Placental epithelial cell (primary cell): ENCODE measurements around the gene ASF1A. TPM values are rescaled to one million over a fixed set of nuclear protein-coding genes. Genes with fewer than 3 reads are reported as not detected.

Source experiments
- total RNA-seq: library from RNA; depleted of rRNA; stranded (reverse); fragments of >200 nt; gene quantifications from 2 replicates; pipeline ENCODE4 v1.2.3, GENCODE V29; 2012

ASF1A gene
- 7.5 and 12.7 TPM in 2 replicates for total RNA-seq

DNA sequence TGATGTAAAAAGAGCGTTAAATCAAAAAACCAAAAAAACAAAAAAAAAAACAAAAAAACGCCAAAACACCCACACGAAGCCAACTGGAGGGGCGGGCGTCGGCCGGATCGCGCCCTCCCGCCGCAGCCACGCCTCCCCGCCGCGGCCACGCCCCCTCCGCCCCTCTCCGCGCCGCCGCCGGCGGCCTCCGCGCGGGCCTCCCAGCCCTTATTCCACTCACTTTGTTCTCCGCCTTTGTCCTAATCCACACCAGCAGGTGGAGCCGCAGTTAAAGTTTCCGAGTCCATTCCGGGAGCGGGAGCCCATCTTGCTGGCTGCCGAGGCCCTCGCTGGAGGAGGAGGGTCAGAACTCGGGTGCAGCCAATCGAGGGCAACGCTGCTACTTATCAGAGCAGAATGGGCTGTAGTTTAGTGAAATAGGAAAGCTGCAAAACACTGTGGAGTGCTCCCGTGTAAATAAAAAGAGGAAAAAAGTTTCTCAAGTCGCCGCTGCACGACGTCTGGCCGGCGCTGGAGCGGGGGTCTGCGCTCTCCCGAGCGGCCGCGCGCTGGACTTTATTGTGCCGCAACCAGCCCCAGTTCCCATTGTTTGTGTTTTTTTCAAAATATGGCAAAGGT is at the start of gene ASF1A:
Gene ASF1A (plus strand): TSS at position 346 of the 618 bp plus-strand sequence. CDS start 262 bp downstream, at position 608.

DNA sequence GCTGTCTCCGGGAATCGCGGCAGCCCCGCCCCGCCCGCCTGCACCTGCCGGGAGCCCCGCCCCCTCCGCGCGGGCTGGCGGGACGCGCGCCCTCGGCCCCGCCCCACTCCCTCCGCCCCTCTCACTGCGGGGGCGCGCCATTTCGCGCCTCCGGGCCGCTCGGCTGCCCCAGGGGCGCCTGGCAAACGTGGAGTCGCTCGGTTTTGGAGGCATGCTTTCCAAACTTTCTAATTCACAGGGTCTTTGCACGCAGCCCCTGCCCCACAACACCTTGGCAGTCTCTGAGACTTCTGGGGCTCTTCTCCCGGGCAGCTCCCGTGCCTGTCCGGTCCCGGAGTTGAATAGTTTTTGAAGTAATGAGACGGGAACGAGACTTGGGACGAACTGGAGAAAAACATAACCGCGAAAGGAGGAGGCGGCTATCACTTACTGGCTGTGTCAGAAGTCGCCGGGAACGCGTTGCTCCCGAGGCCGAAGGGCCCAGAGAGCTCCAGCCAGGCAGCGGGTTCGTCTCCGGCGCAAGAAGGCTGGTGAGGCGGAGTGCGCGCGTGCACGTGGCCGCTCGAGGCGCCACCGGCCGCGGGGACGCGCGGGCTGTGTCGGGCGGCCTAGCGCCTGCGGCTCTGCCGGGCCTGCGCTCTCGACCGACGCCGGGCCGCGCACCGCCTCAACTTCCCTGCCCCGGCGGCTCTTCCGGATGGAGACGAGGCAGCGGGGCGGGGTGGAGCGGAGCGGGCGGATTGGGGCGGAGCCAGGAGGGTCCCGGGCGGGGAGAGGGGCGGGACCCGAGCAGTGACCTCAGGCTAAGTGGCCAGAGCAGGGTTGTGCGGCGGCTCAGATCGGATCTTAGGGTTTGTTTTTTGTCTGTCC is 40.7 kb downstream of the ASF1A start, which contains the start of gene MCM9:
Gene MCM9 (minus strand): TSS at position 699 of the 870 bp plus-strand sequence. CDS start 3,436 bp downstream, outside the sequence.

Other genes with a start within 250 kb of the ASF1A start
- 6.3 and 8.8 TPM in 2 replicates for gene CEP85L, start 242.6 kb upstream of the ASF1A start, total RNA-seq
- 24.3 and 27.9 TPM in 2 replicates for gene MCM9, start 41.0 kb downstream of the ASF1A start, total RNA-seq
- under 0.01 and 0.11 TPM in 2 replicates for gene FAM184A, start 184.5 kb downstream of the ASF1A start, total RNA-seq